ENCODE results near the gene PARD3B. TPM values are rescaled to one million over a fixed set of nuclear protein-coding genes. Genes with fewer than 3 reads are reported as not detected.

PARD3B gene
- total and polyA plus RNA-seq, 2 of the 13 experiments (the other 11 are each of a cell fraction or from before 2014, with no cell fraction given): 0.71 to 2.3 TPM

DNA sequence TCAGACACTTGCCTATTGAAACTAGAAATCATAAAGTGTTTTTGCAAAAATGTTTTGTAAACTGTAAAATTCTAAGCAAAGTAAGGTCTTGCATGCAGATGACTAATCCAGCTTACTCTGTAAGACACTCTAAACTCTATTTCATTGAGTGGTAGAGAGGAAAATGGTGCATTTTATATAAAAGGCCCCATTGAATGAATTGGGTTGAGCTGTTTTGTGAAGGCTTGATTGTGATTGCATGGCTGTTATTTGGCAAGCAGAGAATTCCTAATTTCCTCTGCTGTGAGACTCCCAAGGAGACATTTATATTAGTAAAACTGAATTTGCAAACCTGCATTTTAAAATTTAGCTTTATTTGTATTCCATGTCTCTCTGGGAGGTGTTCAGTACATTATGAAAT is 234.5 kb downstream of the PARD3B start:
- FAIRE-seq: no peak
- ChIA-PET POLR2A (no interaction called here), CTCF (ENCODE audit: low intra/inter-chr PET ratio, low total read pairs) (no interaction called here)
- TF ChIP-seq ZNF30 (CRISPR knock-in tag; IDR thresholded peaks at IDR 0.05) (no peak), PCBP2 (optimal IDR thresholded peaks at IDR 0.05; ENCODE audit: low read depth, low read length, poor library complexity, severe bottlenecking) (no peak), NCOA2 (CRISPR knock-in tag; IDR thresholded peaks at IDR 0.05) (no peak), XRCC5 (optimal IDR thresholded peaks at IDR 0.05; ENCODE audit: low read length) (no peak), DMAP1 (CRISPR knock-in tag; IDR thresholded peaks at IDR 0.05) (no peak), ZFAT (CRISPR knock-in tag; conservative IDR thresholded peaks at IDR 0.05) (no peak), DR1 (CRISPR knock-in tag; IDR thresholded peaks at IDR 0.05) (no peak), AGO2 (optimal IDR thresholded peaks at IDR 0.05; ENCODE audit: low read depth, low read length) (no peak), ZNF792 (CRISPR knock-in tag; IDR thresholded peaks at IDR 0.05) (no peak), FOXA3 (CRISPR knock-in tag; IDR thresholded peaks at IDR 0.05) (no peak), TGIF2 (CRISPR knock-in tag; IDR thresholded peaks at IDR 0.05) (no peak)
- H3K27me3 ChIP-seq (ENCODE audit: control insufficient read depth in 1 of 2, insufficient read depth in 2 of 2, low read length in 2 of 2): no peaks in the 10 kb centered on the region
- no peak overlapping the region for H3K27ac ChIP-seq (ENCODE audit: extremely low read length, insufficient read depth, low read length)
- no peak overlapping the region for H3K4me3 ChIP-seq (replicated peaks in 1 of 3; ENCODE audit: insufficient read depth in 1 of 3, low read depth in 2 of 3, low read length in 3 of 3)
- ATAC-seq: no peak
- H3K79me2 ChIP-seq (ENCODE audit: insufficient read depth, low read length): no peaks in the 10 kb centered on the region
- no TSS peak for BruUV-seq (replicated peaks)
- no peaks in the 10 kb centered on the region for H3K4me1 ChIP-seq (ENCODE audit: insufficient read depth, low read length)
- H3K36me3 ChIP-seq (replicated peaks in 1 of 2; ENCODE audit: control insufficient read depth in 1 of 2, insufficient read depth in 2 of 2, low read length in 2 of 2): no peaks in the 10 kb centered on the region
- no peak overlapping the region for H3K4me2 ChIP-seq (ENCODE audit: low read depth, low read length)
- in situ Hi-C loops (cut with HindIII; ENCODE audit: extremely low pct_ligation_motif_present, low pct_unique_long_range_greater_than_20kb): no loop called here
- peaks cover 81% of the 10 kb centered on the region for H3K9me3 ChIP-seq (ENCODE audit: low read length)
- no peak overlapping the region for H2AFZ ChIP-seq (ENCODE audit: low read length)
- DNase-seq (ENCODE audit: low spot score): no peak
- H4K20me1 ChIP-seq (ENCODE audit: insufficient read depth, low read length): no peaks in the 10 kb centered on the region
- no peak overlapping the region for H3K9ac ChIP-seq (ENCODE audit: insufficient read depth, low read depth, low read length)
- intact Hi-C loops (cut with micrococcal nuclease; ENCODE audit: unreplicated experiment): no loop called here

DNA sequence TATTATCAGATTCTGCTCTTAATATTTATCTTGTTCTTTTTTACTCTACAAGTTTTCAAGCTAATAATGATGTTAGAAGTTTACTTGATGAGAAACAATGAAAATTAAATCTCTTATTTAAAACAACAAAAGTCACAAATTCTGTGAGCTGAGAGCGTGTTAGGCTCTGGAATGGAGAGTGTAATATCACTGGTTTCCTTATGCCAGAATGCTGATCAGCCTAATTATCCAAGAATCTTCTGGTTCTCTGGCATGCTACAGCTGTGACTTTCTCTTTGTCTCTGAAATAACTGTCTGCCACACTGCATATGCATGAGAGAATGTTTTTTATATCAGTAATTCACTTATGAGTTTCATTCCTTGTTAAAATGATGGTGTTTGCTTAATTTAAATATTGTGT is 236.7 kb downstream of the PARD3B start:
- no peak overlapping the region for H3K4me3 ChIP-seq (replicated peaks in 1 of 3; ENCODE audit: insufficient read depth in 1 of 3, low read depth in 2 of 3, low read length in 3 of 3)
- CTCF ChIA-PET (ENCODE audit: low intra/inter-chr PET ratio, low total read pairs): no interaction called here
- DNase-seq (ENCODE audit: low spot score): no peak
- H3K9ac ChIP-seq (ENCODE audit: insufficient read depth, low read depth, low read length): no peak overlapping the region
- no peak for ATAC-seq
- H3K79me2 ChIP-seq (ENCODE audit: insufficient read depth, low read length): no peaks in the 10 kb centered on the region
- BruUV-seq (replicated peaks): no TSS peak
- peaks cover 79% of the 10 kb centered on the region for H3K9me3 ChIP-seq (ENCODE audit: low read length)
- no peak overlapping the region for H3K27ac ChIP-seq (ENCODE audit: extremely low read length, insufficient read depth, low read length)
- H4K20me1 ChIP-seq (ENCODE audit: insufficient read depth, low read length): no peaks in the 10 kb centered on the region
- H3K27me3 ChIP-seq (ENCODE audit: control insufficient read depth in 1 of 2, insufficient read depth in 2 of 2, low read length in 2 of 2): no peaks in the 10 kb centered on the region
- no peak overlapping the region for H3K4me2 ChIP-seq (ENCODE audit: low read depth, low read length)
- H3K36me3 ChIP-seq (replicated peaks in 1 of 2; ENCODE audit: control insufficient read depth in 1 of 2, insufficient read depth in 2 of 2, low read length in 2 of 2): no peaks in the 10 kb centered on the region
- intact Hi-C loops (cut with micrococcal nuclease; ENCODE audit: unreplicated experiment): no loop called here
- no peak overlapping the region for H2AFZ ChIP-seq (ENCODE audit: low read length)
- WGBS (ENCODE audit: low lambda C conversion rate): 36% methylated on average over 1 of the region's 1 CpG
- POLR2A ChIA-PET: no interaction called here
- H3K4me1 ChIP-seq (ENCODE audit: insufficient read depth, low read length): no peaks in the 10 kb centered on the region
- in situ Hi-C loops (cut with HindIII; ENCODE audit: extremely low pct_ligation_motif_present, low pct_unique_long_range_greater_than_20kb): no loop called here
- no peak for FAIRE-seq
- TF ChIP-seq, protein P1, sequence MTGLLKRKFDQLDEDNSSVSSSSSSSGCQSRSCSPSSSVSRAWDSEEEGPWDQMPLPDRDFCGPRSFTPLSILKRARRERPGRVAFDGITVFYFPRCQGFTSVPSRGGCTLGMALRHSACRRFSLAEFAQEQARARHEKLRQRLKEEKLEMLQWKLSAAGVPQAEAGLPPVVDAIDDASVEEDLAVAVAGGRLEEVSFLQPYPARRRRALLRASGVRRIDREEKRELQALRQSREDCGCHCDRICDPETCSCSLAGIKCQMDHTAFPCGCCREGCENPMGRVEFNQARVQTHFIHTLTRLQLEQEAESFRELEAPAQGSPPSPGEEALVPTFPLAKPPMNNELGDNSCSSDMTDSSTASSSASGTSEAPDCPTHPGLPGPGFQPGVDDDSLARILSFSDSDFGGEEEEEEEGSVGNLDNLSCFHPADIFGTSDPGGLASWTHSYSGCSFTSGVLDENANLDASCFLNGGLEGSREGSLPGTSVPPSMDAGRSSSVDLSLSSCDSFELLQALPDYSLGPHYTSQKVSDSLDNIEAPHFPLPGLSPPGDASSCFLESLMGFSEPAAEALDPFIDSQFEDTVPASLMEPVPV (CRISPR knock-in tag; IDR thresholded peaks at IDR 0.05): no peak
- TF ChIP-seq, protein P2, sequence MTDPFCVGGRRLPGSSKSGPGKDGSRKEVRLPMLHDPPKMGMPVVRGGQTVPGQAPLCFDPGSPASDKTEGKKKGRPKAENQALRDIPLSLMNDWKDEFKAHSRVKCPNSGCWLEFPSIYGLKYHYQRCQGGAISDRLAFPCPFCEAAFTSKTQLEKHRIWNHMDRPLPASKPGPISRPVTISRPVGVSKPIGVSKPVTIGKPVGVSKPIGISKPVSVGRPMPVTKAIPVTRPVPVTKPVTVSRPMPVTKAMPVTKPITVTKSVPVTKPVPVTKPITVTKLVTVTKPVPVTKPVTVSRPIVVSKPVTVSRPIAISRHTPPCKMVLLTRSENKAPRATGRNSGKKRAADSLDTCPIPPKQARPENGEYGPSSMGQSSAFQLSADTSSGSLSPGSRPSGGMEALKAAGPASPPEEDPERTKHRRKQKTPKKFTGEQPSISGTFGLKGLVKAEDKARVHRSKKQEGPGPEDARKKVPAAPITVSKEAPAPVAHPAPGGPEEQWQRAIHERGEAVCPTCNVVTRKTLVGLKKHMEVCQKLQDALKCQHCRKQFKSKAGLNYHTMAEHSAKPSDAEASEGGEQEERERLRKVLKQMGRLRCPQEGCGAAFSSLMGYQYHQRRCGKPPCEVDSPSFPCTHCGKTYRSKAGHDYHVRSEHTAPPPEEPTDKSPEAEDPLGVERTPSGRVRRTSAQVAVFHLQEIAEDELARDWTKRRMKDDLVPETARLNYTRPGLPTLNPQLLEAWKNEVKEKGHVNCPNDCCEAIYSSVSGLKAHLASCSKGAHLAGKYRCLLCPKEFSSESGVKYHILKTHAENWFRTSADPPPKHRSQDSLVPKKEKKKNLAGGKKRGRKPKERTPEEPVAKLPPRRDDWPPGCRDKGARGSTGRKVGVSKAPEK (CRISPR knock-in tag; IDR thresholded peaks at IDR 0.05; ENCODE audit: borderline replicate concordance): no peak
- TF ChIP-seq HMG20A (CRISPR knock-in tag; IDR thresholded peaks at IDR 0.05; ENCODE audit: borderline replicate concordance): no peak
- TF ChIP-seq ZBTB3 (CRISPR knock-in tag; IDR thresholded peaks at IDR 0.05; ENCODE audit: borderline replicate concordance, low read depth): no peak
- no peak for TF ChIP-seq ZNF138 (CRISPR knock-in tag; IDR thresholded peaks at IDR 0.05; ENCODE audit: low read depth)
- TF ChIP-seq, protein P3, sequence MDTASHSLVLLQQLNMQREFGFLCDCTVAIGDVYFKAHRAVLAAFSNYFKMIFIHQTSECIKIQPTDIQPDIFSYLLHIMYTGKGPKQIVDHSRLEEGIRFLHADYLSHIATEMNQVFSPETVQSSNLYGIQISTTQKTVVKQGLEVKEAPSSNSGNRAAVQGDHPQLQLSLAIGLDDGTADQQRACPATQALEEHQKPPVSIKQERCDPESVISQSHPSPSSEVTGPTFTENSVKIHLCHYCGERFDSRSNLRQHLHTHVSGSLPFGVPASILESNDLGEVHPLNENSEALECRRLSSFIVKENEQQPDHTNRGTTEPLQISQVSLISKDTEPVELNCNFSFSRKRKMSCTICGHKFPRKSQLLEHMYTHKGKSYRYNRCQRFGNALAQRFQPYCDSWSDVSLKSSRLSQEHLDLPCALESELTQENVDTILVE (CRISPR knock-in tag; IDR thresholded peaks at IDR 0.05): no peak

Measured in HepG2 (cell line).